PC-9 (cell line): ENCODE results near the gene MAGEF1. TPM values are rescaled to one million over a fixed set of nuclear protein-coding genes. Genes with fewer than 3 reads are reported as not detected.

ENCODE experiments used
- BruUV-seq: library from RNA; stranded (reverse); fragments of 400-500 nt; replicated peaks from 2 replicates; lab custom pipeline; 2021; lab: Mats Ljungman, UMichigan
- CTCF ChIA-PET: fragments of 300-600 bp; sonication (Branson Sonifier 250); formaldehyde crosslinking; loops from one replicate; lab custom pipeline; 2022; ENCODE audit warnings: antibody characterized with exemption; lab: Charles Lee
- POLR2A ChIA-PET: fragments of 300-600 bp; sonication (Branson Sonifier 250); formaldehyde crosslinking; loops from one replicate; lab custom pipeline; 2022; ENCODE audit warnings: antibody characterized with exemption; ENCODE audit not compliant: unreplicated experiment; lab: Charles Lee
- DNase-seq, 2 experiments: peaks; one replicate each; pipeline versions ENCODE4 v3.0.0 to v3.0.0-alpha.2; 2015 to 2022; ENCODE audit warnings: mixed read lengths in 1 of 2
- H2AFZ ChIP-seq: fragments of 200-600 bp; sonication (generic); 2 replicates; pipeline ENCODE4 v1.8.1; 2017; ENCODE audit warnings: antibody characterized with exemption
- H3F3A ChIP-seq: fragments of 200-600 bp; sonication (generic); 2 replicates; pipeline ENCODE4 v1.8.1; 2017; ENCODE audit warnings: antibody characterized with exemption, mild to moderate bottlenecking, low read depth; ENCODE audit not compliant: insufficient read depth
- H3K27ac ChIP-seq: fragments of 200-600 bp; sonication (generic); 2 replicates; pipeline ENCODE4 v1.6.1; 2016; ENCODE audit warnings: mixed run types
- H3K27me3 ChIP-seq: fragments of 200-600 bp; sonication (generic); 2 replicates; pipeline ENCODE4 v1.6.1; 2016; ENCODE audit warnings: low read depth, mixed run types; ENCODE audit not compliant: insufficient read depth
- H3K36me3 ChIP-seq: fragments of 200-600 bp; sonication (generic); 2 replicates; pipeline ENCODE4 v1.6.1; 2016; ENCODE audit warnings: low read depth, mixed run types
- H3K4me1 ChIP-seq: fragments of 200-600 bp; sonication (generic); replicated peaks from 2 replicates; pipeline ENCODE4 v1.6.1; 2016; ENCODE audit warnings: mixed run types; ENCODE audit not compliant: insufficient read depth
- H3K4me2 ChIP-seq: fragments of 200-600 bp; sonication (generic); 2 replicates; pipeline ENCODE4 v1.6.1; 2017; ENCODE audit warnings: mixed run types
- H3K4me3 ChIP-seq: fragments of 200-600 bp; sonication (generic); 2 replicates; pipeline ENCODE4 v1.6.1; 2016; ENCODE audit warnings: mixed run types
- H3K79me2 ChIP-seq: fragments of 200-600 bp; sonication (generic); 2 replicates; pipeline ENCODE4 v1.6.1; 2017; ENCODE audit warnings: low read depth, mixed run types
- H3K9me2 ChIP-seq: fragments of 200-600 bp; sonication (generic); 2 replicates; pipeline ENCODE4 v1.8.1; 2017; ENCODE audit warnings: mild to moderate bottlenecking; ENCODE audit not compliant: insufficient read depth
- H3K9me3 ChIP-seq: fragments of 200-600 bp; sonication (generic); 2 replicates; pipeline ENCODE4 v1.8.1; 2016; ENCODE audit warnings: low read depth; ENCODE audit not compliant: insufficient read depth
- H4K20me1 ChIP-seq: fragments of 200-600 bp; sonication (generic); 2 replicates; pipeline ENCODE4 v1.8.1; 2017; ENCODE audit not compliant: insufficient read depth
- CTCF ChIP-seq: fragments of 200-600 bp; sonication (generic); conservative IDR thresholded peaks from 2 replicates; pipeline ENCODE4 v1.6.1; 2017; ENCODE audit warnings: mixed run types, antibody characterized with exemption, mild to moderate bottlenecking, moderate library complexity
- EZH2 ChIP-seq: fragments of 200-600 bp; sonication (generic); IDR thresholded peaks from 2 replicates; pipeline ENCODE4 v1.8.0; 2017; ENCODE audit warnings: antibody characterized with exemption, low read depth
- intact Hi-C: fragments of 100-400 bp; cut with micrococcal nuclease; formaldehyde crosslinking; loops from one replicate; pipeline ENCODE4 v1.10.0; 2022; ENCODE audit not compliant: unreplicated experiment
- total RNA-seq: library from RNA; stranded (reverse); gene quantifications from 2 replicates; pipeline ENCODE4 v1.2.3, GENCODE V29; 2021

The MAGEF1 gene
- total RNA-seq, 1 experiment from 2014 or later = 97.2 TPM

- no peak overlapping the region for H3K4me2 ChIP-seq
- no peak overlapping the region for H3K27ac ChIP-seq
- no peaks in the 10 kb centered on the region for H3K36me3 ChIP-seq
- no peaks in the 10 kb centered on the region for H3K9me3 ChIP-seq
- intact Hi-C loops = no loop called here
- POLR2A ChIA-PET = no interaction called here
- no peaks in the 10 kb centered on the region for H3K79me2 ChIP-seq
- no peaks in the 10 kb centered on the region for H3K4me1 ChIP-seq
- no peaks in the 10 kb centered on the region for H3F3A ChIP-seq
- H3K27me3 ChIP-seq = peaks cover 23% of the 10 kb centered on the region
- no peak for DNase-seq
- no peak overlapping the region for H3K4me3 ChIP-seq
- no peaks in the 10 kb centered on the region for H3K9me2 ChIP-seq
- no peaks in the 10 kb centered on the region for H4K20me1 ChIP-seq
- BruUV-seq = no TSS peak
- no peak overlapping the region for H2AFZ ChIP-seq
- CTCF ChIA-PET = no interaction called here
- TF ChIP-seq CTCF (no peak), EZH2 (no peak)
These were observed 33.4 kb downstream of the MAGEF1 start for GRCh38 chr3:184678317-184679055.

- BruUV-seq = no TSS peak
- Histone ChIP-seq H3K9me3 (no peaks in the 10 kb centered on the region), H4K20me1 (no peaks in the 10 kb centered on the region), H3K4me2 (no peak overlapping the region), H3K27ac (no peak overlapping the region), H3K36me3 (no peaks in the 10 kb centered on the region), H3K79me2 (no peaks in the 10 kb centered on the region), H2AFZ (no peak overlapping the region), H3F3A (no peaks in the 10 kb centered on the region), H3K4me1 (no peaks in the 10 kb centered on the region), H3K4me3 (no peak overlapping the region), H3K9me2 (no peaks in the 10 kb centered on the region), H3K27me3 (peaks cover 31% of the 10 kb centered on the region)
- DNase-seq = no peak
- TF ChIP-seq EZH2 (no peak), CTCF (no peak)
- intact Hi-C loops = no loop called here
- POLR2A ChIA-PET = no interaction called here
- CTCF ChIA-PET = no interaction called here
These were observed 34.2 kb downstream of the MAGEF1 start for GRCh38 chr3:184677344-184678316.

- DNase-seq = no peak
- Histone ChIP-seq H3K9me2 (no peaks in the 10 kb centered on the region), H3K27me3 (peaks cover 33% of the 10 kb centered on the region), H3F3A (no peaks in the 10 kb centered on the region), H3K9me3 (no peaks in the 10 kb centered on the region), H3K4me3 (no peak overlapping the region), H3K79me2 (no peaks in the 10 kb centered on the region), H3K27ac (no peak overlapping the region), H4K20me1 (no peaks in the 10 kb centered on the region), H3K36me3 (no peaks in the 10 kb centered on the region), H2AFZ (no peak overlapping the region), H3K4me1 (no peaks in the 10 kb centered on the region), H3K4me2 (no peak overlapping the region)
- TF ChIP-seq EZH2 (no peak), CTCF (no peak)
- ChIA-PET POLR2A (no interaction called here), CTCF (interaction anchor here (0.5 to 0.7 kb wide), 2 partner anchors 21 to 656 kb away, joined by 5 to 12 read pairs; no protein-coding TSS in a partner anchor)
- BruUV-seq = no TSS peak
- intact Hi-C loops = no loop called here
These were observed 34.9 kb downstream of the MAGEF1 start for GRCh38 chr3:184676927-184677326.
